Neural progenitor cell (in vitro differentiated cells): Measurements from ENCODE around the gene ERICH6.

ENCODE experiments used
- EZH2 ChIP-seq: fragments of 200-600 bp; sonication (generic); IDR thresholded peaks from 2 replicates; pipeline ENCODE4 v1.6.1; 2017; ENCODE audit warnings: antibody characterized with exemption, mild to moderate bottlenecking, moderate library complexity
- TF ChIP-seq, protein P1 (sequence below): fragments of 200-600 bp; sonication (generic); IDR thresholded peaks from 2 replicates; pipeline ENCODE4 v1.5.1; 2017; ENCODE audit warnings: antibody characterized with exemption, mild to moderate bottlenecking

- TF ChIP-seq, protein P1, sequence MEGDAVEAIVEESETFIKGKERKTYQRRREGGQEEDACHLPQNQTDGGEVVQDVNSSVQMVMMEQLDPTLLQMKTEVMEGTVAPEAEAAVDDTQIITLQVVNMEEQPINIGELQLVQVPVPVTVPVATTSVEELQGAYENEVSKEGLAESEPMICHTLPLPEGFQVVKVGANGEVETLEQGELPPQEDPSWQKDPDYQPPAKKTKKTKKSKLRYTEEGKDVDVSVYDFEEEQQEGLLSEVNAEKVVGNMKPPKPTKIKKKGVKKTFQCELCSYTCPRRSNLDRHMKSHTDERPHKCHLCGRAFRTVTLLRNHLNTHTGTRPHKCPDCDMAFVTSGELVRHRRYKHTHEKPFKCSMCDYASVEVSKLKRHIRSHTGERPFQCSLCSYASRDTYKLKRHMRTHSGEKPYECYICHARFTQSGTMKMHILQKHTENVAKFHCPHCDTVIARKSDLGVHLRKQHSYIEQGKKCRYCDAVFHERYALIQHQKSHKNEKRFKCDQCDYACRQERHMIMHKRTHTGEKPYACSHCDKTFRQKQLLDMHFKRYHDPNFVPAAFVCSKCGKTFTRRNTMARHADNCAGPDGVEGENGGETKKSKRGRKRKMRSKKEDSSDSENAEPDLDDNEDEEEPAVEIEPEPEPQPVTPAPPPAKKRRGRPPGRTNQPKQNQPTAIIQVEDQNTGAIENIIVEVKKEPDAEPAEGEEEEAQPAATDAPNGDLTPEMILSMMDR: no peak
- TF ChIP-seq EZH2: no peak
Observed at GRCh38 chr3:150699068-150699639, 4.6 kb downstream of the ERICH6 start.
